IMR-90 (cell line): ENCODE data around the gene PRODH.

Experiments used
- BHLHE40 ChIP-seq: fragments of 150-350 bp; IDR thresholded peaks from 2 replicates; pipeline ENCODE4 v1.6.1; 2016; ENCODE audit warnings: mild to moderate bottlenecking, low read depth, low read length
- CEBPB ChIP-seq: IDR thresholded peaks from 2 replicates; pipeline ENCODE4 v1.6.1; 2012; ENCODE audit warnings: low read depth, low read length, improper control_type of control experiment
- CHD1 ChIP-seq: IDR thresholded peaks from 2 replicates; pipeline ENCODE4 v1.6.1; 2012; ENCODE audit warnings: low read depth, low read length, improper control_type of control experiment
- MAFK ChIP-seq: IDR thresholded peaks from 2 replicates; pipeline ENCODE4 v1.6.1; 2012; ENCODE audit warnings: low read depth, low read length, improper control_type of control experiment
- MXI1 ChIP-seq: IDR thresholded peaks from 2 replicates; pipeline ENCODE4 v1.6.1; 2012; ENCODE audit warnings: low read depth, mild to moderate bottlenecking, low read length, moderate library complexity, borderline replicate concordance
- NFE2L2 ChIP-seq: fragments of 150-350 bp; IDR thresholded peaks from 2 replicates; pipeline ENCODE4 v1.6.1; 2016; ENCODE audit warnings: low read depth, mild to moderate bottlenecking, low read length
- POLR2A ChIP-seq: IDR thresholded peaks from 2 replicates; pipeline ENCODE4 v1.6.1; 2012; ENCODE audit warnings: mild to moderate bottlenecking, low read depth, low read length
- RAD21 ChIP-seq: IDR thresholded peaks from 2 replicates; pipeline ENCODE4 v1.6.1; 2012; ENCODE audit warnings: low read length, improper control_type of control experiment
- RCOR1 ChIP-seq: IDR thresholded peaks from 2 replicates; pipeline ENCODE4 v1.6.1; 2012; ENCODE audit warnings: mild to moderate bottlenecking, low read length, improper control_type of control experiment; ENCODE audit not compliant: insufficient replicate concordance
- RFX5 ChIP-seq: IDR thresholded peaks from 2 replicates; pipeline ENCODE4 v1.8.0; 2012; ENCODE audit warnings: low read depth, mild to moderate bottlenecking, low read length, moderate library complexity
- SMC3 ChIP-seq: fragments of 150-350 bp; IDR thresholded peaks from 2 replicates; pipeline ENCODE4 v1.6.1; 2016; ENCODE audit warnings: low read depth, mild to moderate bottlenecking, antibody characterized with exemption, low read length, moderate library complexity
- TF ChIP-seq, protein P1 (sequence below): conservative IDR thresholded peaks from 2 replicates; pipeline ENCODE4 v1.5.1; 2012; ENCODE audit warnings: mild to moderate bottlenecking, low read depth, low read length, improper control_type of control experiment
- TF ChIP-seq, protein P2 (sequence below): fragments of 150-350 bp; IDR thresholded peaks from 2 replicates; pipeline ENCODE4 v1.6.1; 2017; ENCODE audit warnings: mild to moderate bottlenecking, antibody characterized with exemption, low read length, low read depth

DNA sequence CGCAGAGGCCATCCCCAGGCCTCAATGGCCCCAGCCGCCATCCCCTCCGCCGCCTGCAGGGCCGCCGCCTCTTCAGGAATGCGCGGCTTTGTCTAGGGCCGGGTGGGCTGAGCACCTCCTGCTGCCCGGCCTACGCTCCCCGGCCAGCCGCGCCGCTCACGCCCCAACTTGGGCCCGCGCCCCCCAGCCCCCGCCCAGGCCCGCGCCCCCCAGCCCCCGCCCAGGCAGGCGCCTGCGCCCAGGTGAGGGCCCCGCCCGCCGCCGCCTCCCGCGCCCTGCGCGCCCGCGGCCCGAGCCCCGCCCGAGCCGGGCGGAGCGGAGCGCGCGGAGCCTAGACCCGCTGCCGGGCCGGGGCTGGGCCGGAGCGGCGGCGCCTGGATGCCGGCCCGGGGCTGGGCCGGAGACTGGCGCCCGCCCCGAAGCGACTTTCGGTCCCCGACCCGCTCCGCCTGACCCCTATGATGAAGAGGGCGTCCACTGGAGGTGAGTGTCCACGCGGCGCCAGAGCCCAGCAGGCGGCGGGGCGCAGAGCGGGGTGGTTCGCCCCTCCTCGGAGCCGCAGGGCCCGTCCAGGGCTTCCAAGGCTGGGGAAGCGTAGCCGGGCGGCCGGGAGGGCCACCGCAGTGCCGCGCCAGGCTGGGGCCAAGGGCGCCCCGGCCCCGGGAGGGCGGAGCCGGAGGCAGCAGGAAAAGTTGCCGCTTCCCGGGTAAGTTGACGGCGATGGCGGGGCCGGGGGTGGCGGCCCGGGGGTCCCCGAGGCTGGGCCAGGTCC, 34.3 kb upstream of the PRODH start:
- TF ChIP-seq, protein P1, sequence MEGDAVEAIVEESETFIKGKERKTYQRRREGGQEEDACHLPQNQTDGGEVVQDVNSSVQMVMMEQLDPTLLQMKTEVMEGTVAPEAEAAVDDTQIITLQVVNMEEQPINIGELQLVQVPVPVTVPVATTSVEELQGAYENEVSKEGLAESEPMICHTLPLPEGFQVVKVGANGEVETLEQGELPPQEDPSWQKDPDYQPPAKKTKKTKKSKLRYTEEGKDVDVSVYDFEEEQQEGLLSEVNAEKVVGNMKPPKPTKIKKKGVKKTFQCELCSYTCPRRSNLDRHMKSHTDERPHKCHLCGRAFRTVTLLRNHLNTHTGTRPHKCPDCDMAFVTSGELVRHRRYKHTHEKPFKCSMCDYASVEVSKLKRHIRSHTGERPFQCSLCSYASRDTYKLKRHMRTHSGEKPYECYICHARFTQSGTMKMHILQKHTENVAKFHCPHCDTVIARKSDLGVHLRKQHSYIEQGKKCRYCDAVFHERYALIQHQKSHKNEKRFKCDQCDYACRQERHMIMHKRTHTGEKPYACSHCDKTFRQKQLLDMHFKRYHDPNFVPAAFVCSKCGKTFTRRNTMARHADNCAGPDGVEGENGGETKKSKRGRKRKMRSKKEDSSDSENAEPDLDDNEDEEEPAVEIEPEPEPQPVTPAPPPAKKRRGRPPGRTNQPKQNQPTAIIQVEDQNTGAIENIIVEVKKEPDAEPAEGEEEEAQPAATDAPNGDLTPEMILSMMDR: no peak
- TF ChIP-seq CHD1: no peak
- no peak for TF ChIP-seq POLR2A
- TF ChIP-seq NFE2L2: no peak
- TF ChIP-seq, protein P2, sequence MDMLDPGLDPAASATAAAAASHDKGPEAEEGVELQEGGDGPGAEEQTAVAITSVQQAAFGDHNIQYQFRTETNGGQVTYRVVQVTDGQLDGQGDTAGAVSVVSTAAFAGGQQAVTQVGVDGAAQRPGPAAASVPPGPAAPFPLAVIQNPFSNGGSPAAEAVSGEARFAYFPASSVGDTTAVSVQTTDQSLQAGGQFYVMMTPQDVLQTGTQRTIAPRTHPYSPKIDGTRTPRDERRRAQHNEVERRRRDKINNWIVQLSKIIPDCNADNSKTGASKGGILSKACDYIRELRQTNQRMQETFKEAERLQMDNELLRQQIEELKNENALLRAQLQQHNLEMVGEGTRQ: no peak
- no peak for TF ChIP-seq SMC3
- no peak for TF ChIP-seq CEBPB
- TF ChIP-seq RCOR1: no peak
- no peak for TF ChIP-seq RAD21
- TF ChIP-seq MXI1: no peak
- no peak for TF ChIP-seq MAFK
- no peak for TF ChIP-seq BHLHE40
- no peak for TF ChIP-seq RFX5
